GM12891 (cell line): ENCODE results near the gene ELMO1.

Experiments
- POLR2AphosphoS5 ChIP-seq: IDR thresholded peaks from 2 replicates; pipeline ENCODE4 v1.6.1; 2011; ENCODE audit warnings: low read depth, low read length, control low read depth
- TAF1 ChIP-seq: IDR thresholded peaks from 2 replicates; pipeline ENCODE4 v1.6.1; 2011; ENCODE audit warnings: low read depth, low read length, control low read depth

- TF ChIP-seq POLR2AphosphoS5 (no peak), TAF1 (no peak)
These were observed 484.4 kb downstream of the ELMO1 start for GRCh38 chr7:36964297-36964696.
